ENCODE measurements around the gene CMIP.

GRCh38 chr16:81435103-81435502 lies 9.5 kb upstream of the CMIP start:
- TF ChIP-seq GABPA (IDR thresholded peaks at IDR 0.05; ENCODE audit: low read depth) (no peak), ZSCAN29 (IDR thresholded peaks at IDR 0.05) (no peak), TBL1XR1 (IDR thresholded peaks at IDR 0.05; ENCODE audit: low read depth, low read length) (no peak), SREBF2 (IDR thresholded peaks at IDR 0.05; ENCODE audit: low read length) (no peak)

Data from GM12878 (cell line).